ACC112 (cell line): ENCODE results near the gene HPS5.

Experiments used
- H2AFZ ChIP-seq: fragments of 200-600 bp; sonication (generic); one replicate; pipeline ENCODE4 v1.6.0; 2017; ENCODE audit warnings: antibody characterized with exemption, low read length; ENCODE audit not compliant: unreplicated experiment
- H3K27ac ChIP-seq: fragments of 200-600 bp; sonication (generic); 2 replicates; pipeline ENCODE4 v1.5.1; 2014; ENCODE audit warnings: low read depth, mild to moderate bottlenecking, antibody characterized with exemption, low read length, moderate library complexity
- H3K27me3 ChIP-seq: fragments of 200-600 bp; sonication (generic); 2 replicates; pipeline ENCODE4 v1.6.1; 2014; ENCODE audit warnings: mild to moderate bottlenecking, antibody characterized with exemption, low read length, moderate library complexity, mixed read lengths; ENCODE audit not compliant: insufficient read depth
- H3K36me3 ChIP-seq: fragments of 200-600 bp; sonication (generic); 2 replicates; pipeline ENCODE4 v1.6.1; 2016; ENCODE audit warnings: mild to moderate bottlenecking, antibody characterized with exemption, low read length, moderate library complexity, mixed read lengths; ENCODE audit not compliant: insufficient read depth
- H3K4me1 ChIP-seq: fragments of 200-600 bp; sonication (generic); one replicate; pipeline ENCODE4 v1.6.1; 2016; ENCODE audit warnings: low read length, mixed read lengths; ENCODE audit not compliant: insufficient read depth, unreplicated experiment, control insufficient read depth
- H3K4me3 ChIP-seq: fragments of 200-600 bp; sonication (generic); 2 replicates; pipeline ENCODE4 v1.5.1; 2014; ENCODE audit warnings: mild to moderate bottlenecking, low read depth, low read length
- H3K79me2 ChIP-seq: fragments of 200-600 bp; sonication (generic); one replicate; pipeline ENCODE4 v1.6.0; 2016; ENCODE audit warnings: low read length; ENCODE audit not compliant: control insufficient read depth, unreplicated experiment, insufficient read depth

The HPS5 gene, protein sequence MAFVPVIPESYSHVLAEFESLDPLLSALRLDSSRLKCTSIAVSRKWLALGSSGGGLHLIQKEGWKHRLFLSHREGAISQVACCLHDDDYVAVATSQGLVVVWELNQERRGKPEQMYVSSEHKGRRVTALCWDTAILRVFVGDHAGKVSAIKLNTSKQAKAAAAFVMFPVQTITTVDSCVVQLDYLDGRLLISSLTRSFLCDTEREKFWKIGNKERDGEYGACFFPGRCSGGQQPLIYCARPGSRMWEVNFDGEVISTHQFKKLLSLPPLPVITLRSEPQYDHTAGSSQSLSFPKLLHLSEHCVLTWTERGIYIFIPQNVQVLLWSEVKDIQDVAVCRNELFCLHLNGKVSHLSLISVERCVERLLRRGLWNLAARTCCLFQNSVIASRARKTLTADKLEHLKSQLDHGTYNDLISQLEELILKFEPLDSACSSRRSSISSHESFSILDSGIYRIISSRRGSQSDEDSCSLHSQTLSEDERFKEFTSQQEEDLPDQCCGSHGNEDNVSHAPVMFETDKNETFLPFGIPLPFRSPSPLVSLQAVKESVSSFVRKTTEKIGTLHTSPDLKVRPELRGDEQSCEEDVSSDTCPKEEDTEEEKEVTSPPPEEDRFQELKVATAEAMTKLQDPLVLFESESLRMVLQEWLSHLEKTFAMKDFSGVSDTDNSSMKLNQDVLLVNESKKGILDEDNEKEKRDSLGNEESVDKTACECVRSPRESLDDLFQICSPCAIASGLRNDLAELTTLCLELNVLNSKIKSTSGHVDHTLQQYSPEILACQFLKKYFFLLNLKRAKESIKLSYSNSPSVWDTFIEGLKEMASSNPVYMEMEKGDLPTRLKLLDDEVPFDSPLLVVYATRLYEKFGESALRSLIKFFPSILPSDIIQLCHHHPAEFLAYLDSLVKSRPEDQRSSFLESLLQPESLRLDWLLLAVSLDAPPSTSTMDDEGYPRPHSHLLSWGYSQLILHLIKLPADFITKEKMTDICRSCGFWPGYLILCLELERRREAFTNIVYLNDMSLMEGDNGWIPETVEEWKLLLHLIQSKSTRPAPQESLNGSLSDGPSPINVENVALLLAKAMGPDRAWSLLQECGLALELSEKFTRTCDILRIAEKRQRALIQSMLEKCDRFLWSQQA

DNA sequence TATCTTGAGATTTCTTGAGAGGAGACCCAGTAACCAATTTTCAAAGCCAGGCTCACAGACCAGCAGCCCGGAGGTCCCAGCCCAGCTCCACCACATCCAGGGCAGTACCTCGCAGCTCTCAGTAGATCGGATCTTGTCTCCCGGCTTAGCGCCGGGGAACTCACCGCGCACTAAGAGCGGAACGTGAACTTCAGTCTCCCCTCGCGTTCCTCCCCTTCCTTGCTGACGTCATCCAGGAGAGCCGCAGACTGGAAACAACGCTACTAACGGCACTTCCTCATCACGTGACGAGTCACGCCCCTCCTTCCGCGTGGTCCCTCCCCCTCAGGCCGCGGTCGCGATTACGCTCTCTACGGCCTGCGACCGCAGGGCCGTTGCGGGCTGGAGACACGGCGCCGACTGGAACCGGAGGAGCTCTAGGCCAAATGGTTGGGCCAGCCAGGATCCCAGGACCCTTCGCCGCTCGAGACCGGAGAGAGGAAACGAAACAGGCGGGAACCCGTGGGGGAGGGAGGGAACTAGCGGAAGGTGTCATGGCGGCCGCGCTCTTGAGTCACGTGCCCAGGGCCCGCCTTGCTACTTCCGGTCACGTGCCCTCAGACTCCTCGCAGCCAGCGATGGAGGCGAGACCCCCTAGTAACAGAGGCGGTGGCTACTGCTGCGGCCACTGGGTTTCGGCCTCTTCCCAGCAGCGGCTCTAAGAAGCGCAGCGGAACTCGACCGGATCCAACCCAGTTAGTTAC lies at the start of gene HPS5, which contains the start of gene GTF2H1:
HPS5 (minus strand) TSS at position 172 of the 743 bp plus-strand sequence. CDS start 4,282 bp downstream, outside the sequence.
GTF2H1 (plus strand) TSS at position 599 of the 743 bp plus-strand sequence. CDS start 10,508 bp downstream, outside the sequence.
- H3K27ac ChIP-seq: peak within 1 kb of the TSS; percentile 96
- H2AFZ ChIP-seq: peak within 1 kb of the TSS; percentile 90
- peaks cover 89% of the 10 kb centered on the region for H3K79me2 ChIP-seq
- H3K4me1 ChIP-seq: peaks cover 39% of the 10 kb centered on the region
- H3K36me3 ChIP-seq: peaks cover 16% of the 10 kb centered on the region
- peak within 1 kb of the TSS; percentile 96 for H3K4me3 ChIP-seq
- H3K27me3 ChIP-seq: no peaks in the 10 kb centered on the region

DNA sequence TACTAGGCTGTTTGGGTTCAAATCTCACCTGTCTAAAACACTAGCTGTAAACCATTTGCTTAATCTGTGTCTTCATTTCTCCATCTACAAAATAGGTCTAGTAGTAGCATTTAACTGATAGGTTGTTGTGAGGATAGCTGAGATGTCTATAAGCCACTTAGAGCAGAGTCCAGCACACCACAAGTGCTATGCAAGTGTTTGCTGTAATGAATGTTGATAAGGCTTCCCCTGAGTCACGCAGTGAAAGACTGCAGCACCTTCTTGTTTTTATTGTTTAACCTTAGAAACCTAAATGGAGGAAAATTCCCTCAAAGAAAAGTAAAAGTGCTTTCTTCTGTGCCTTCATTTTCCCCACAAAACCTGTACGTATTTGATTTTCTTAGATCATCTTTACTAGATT lies 49.3 kb upstream of the HPS5 start:
- Histone ChIP-seq H2AFZ (no peak overlapping the region), H3K27me3 (no peaks in the 10 kb centered on the region), H3K4me1 (peaks cover 4% of the 10 kb centered on the region), H3K27ac (no peak overlapping the region), H3K79me2 (no peaks in the 10 kb centered on the region), H3K4me3 (no peak overlapping the region), H3K36me3 (peaks cover under 1% of the 10 kb centered on the region; the same call in 1 of the 2 replicates)

DNA sequence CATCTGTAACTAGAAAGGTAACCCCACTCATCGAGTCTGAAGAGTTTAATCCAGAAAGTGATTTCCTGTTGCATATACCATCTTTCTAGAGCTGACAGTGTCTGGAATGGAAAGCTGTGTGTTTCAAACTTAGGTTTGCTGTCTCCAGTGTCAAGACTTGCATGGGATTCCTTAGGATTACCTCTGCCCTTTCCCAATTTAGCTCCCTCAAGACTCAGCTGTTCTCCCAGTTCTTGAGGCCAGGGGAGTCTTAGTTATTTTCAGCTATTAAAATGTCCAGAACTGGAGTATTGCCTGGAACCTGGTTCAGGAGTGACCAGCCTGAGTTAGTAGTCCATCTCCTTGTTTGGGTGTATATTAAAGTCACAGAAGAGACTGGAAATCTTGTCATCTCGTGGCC lies 47.5 kb upstream of the HPS5 start:
- no peaks in the 10 kb centered on the region for H3K79me2 ChIP-seq
- H2AFZ ChIP-seq: no peak overlapping the region
- H3K27me3 ChIP-seq: no peaks in the 10 kb centered on the region
- H3K4me1 ChIP-seq: peaks cover 4% of the 10 kb centered on the region
- H3K36me3 ChIP-seq: peaks cover 14% of the 10 kb centered on the region
- no peak overlapping the region for H3K4me3 ChIP-seq
- H3K27ac ChIP-seq: no peak overlapping the region

DNA sequence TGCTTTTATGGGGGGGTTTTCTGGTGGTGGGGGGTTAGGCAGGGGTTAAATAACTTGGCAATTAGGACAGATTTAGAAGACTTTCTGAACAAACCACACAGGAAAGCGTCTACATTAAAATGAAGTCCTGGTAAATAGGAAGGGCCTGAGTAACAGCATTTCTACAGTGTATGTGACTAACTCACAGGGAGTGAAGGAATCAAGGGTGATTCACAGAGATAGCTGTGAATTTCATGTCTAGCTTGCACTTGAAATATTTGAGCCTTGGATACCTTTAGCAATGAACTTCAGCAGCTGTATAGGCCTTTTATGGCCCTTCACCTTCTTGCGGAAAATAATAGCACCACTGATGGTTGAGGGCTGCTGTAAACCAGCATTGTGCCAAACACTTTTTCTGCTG lies 46.3 kb upstream of the HPS5 start:
- H3K36me3 ChIP-seq: peaks cover 19% of the 10 kb centered on the region
- H2AFZ ChIP-seq: no peak overlapping the region
- no peaks in the 10 kb centered on the region for H3K79me2 ChIP-seq
- peaks cover 4% of the 10 kb centered on the region for H3K4me1 ChIP-seq
- H3K27ac ChIP-seq: peak overlapping the region; percentile 61
- H3K27me3 ChIP-seq: no peaks in the 10 kb centered on the region
- H3K4me3 ChIP-seq: no peak overlapping the region

DNA sequence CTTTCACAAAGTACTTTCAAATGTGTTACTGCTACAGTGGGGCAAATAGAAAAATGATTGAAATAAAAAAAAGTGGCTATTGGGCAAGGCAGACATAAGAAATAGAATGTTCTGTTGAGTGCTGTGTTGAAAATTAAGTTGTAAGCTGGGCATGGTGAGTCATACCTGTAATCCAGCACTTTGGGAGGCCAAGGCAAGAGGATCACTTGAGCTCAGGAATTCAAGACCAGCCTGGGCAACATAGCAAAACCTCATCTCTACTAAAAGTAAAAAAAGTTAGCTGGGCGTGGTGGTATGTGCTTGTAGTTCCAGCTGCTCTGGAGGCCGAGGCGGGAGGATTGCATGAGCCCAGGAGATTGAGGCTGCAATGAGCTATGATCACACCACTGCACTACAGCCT lies 45.5 kb upstream of the HPS5 start:
- no peaks in the 10 kb centered on the region for H3K79me2 ChIP-seq
- peaks cover 22% of the 10 kb centered on the region for H3K36me3 ChIP-seq
- H3K4me3 ChIP-seq: no peak overlapping the region
- no peak overlapping the region for H2AFZ ChIP-seq
- peaks cover 4% of the 10 kb centered on the region for H3K4me1 ChIP-seq
- peak overlapping the region; percentile 25; the same call in 1 of the 2 replicates for H3K27ac ChIP-seq
- H3K27me3 ChIP-seq: no peaks in the 10 kb centered on the region

DNA sequence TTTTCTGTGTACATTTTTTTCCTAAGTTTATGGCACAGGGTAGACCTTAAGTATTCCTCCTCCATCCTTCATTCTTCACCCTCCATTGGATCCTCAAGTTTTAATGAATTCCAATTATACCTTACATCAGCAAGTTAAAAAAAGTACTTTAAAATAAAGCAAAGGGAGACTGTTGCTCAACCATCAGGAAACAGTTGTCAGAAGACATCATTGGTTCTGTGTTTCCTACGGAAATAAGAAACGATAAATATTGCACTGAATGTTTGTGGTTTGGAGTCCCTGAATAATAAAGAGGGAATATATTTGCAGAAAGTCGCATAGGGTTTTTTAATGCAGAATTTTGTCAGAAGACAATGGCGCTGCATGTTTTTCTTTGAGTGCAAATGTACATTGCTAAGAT lies 44.3 kb upstream of the HPS5 start:
- Histone ChIP-seq H3K27ac (no peak overlapping the region), H3K79me2 (no peaks in the 10 kb centered on the region), H3K4me3 (no peak overlapping the region), H3K27me3 (no peaks in the 10 kb centered on the region), H3K36me3 (peaks cover 22% of the 10 kb centered on the region), H3K4me1 (peaks cover 4% of the 10 kb centered on the region), H2AFZ (no peak overlapping the region)

DNA sequence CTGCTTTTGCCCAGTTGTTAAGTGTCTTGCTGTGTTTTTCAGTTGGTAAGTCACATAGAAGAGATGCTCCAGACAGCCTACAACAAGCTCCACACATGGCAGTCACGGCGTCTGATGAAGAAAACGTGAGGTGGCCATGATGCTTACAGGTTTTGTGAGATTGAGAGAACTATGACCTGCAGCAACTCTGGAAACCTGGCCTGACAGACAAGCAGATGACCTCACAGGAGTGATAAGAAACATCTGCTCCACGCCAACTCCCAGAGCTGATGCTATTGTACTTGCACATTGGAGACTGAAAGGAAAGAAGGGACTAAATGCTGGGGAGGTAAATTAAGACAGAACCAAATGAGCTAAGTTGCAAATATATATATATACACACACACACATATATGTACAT lies 43.8 kb upstream of the HPS5 start:
- Histone ChIP-seq H3K36me3 (peaks cover 22% of the 10 kb centered on the region), H3K27ac (no peak overlapping the region), H3K4me1 (peaks cover 4% of the 10 kb centered on the region), H3K79me2 (no peaks in the 10 kb centered on the region), H3K4me3 (no peak overlapping the region), H3K27me3 (no peaks in the 10 kb centered on the region), H2AFZ (no peak overlapping the region)

DNA sequence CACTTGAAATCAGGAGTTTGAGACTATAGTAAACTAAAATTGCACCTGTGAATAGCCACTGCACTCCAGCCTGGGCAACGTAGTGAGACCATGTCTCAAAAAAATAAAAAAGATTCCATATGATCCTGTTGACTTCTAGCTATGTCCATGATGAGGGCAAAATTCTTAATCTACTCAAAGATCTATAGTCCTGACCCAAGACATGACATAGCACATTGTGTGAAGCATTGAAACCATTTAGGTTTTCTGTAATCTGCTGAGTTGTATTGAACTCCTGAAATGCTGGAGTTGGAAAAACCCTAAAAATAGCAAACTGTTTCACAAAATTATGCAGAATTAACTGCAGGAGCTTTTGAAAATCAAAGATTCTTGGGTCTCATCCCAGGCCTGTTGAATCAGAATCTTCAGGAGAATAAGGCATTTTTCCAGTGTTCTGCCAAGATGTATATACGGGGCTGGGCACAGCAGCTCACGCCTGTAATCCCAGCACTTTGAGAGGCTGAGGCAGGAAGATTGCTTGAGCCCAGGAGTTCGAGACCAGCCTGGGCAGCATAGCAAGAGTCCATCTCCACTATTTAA lies 42.6 kb upstream of the HPS5 start:
- H3K27me3 ChIP-seq: no peaks in the 10 kb centered on the region
- peaks cover 22% of the 10 kb centered on the region for H3K36me3 ChIP-seq
- H2AFZ ChIP-seq: no peak overlapping the region
- no peak overlapping the region for H3K4me3 ChIP-seq
- H3K79me2 ChIP-seq: no peaks in the 10 kb centered on the region
- peaks cover 4% of the 10 kb centered on the region for H3K4me1 ChIP-seq
- H3K27ac ChIP-seq: no peak overlapping the region

DNA sequence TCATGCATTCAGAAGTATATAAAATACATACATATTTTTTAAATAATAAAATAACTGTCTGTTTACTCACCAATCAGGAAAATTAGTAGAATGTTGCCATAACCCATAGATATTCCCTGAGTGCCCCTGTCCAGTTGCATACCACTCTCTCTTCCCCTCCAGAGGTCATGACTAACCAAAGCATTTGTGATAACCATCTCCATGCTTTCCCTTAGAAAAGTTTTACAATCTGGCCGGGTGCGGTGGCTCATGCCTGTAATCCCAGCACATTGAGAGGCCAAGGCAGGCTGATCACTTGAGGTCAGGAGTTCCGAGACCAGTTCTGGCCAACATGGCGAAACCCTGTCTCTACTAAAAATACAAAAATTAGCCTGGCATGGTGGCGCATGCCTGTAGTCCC lies 39.2 kb upstream of the HPS5 start:
- Histone ChIP-seq H2AFZ (no peak overlapping the region), H3K4me1 (no peaks in the 10 kb centered on the region), H3K27me3 (no peaks in the 10 kb centered on the region), H3K27ac (no peak overlapping the region), H3K4me3 (no peak overlapping the region), H3K79me2 (no peaks in the 10 kb centered on the region), H3K36me3 (peaks cover 35% of the 10 kb centered on the region)
